Occipital lobe (tissue), 2 donors: Measurements from ENCODE around the gene PPFIA2. TPM values are rescaled to one million over a fixed set of nuclear protein-coding genes. Genes with fewer than 3 reads are reported as not detected.

Source experiments
- DNase-seq: peaks from one replicate; lab custom pipeline; 2025; lab: John Stamatoyannopoulos, UW
- total RNA-seq: library from RNA; depleted of rRNA; stranded (reverse); fragments of >200 nt; gene quantifications from one replicate; pipeline ENCODE4 v1.2.3, GENCODE V29; 2014

The PPFIA2 gene
- total RNA-seq, 1 donor from 2014 or later: 237 TPM

DNA sequence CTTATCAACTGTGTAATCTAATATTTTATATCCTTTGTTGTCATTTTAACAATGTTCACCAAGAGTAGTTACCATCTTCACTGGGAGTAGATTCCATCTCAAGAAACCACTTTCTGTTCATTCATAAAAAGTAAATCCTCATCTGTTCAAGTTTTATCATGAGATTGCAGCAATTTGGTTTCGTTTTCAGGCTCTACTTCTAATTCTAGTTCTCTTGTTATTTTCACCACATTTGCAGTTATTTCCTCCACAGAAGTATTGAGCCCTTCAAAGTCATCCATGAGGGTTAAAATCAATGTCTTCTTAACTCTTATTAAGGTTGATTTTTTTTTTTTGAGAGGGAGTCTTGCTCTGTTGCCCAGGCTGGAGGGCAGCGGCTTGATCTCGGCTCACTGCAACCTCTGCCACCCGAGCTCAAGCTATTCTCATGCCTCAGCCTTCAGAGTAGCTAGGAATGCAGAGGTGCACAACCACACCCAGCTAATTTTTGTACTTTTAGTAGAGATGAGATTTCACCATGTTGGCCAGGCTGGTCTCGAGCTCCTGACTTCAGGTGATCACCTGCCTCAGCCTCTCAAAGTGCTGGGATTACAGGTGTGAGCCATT lies 404.7 kb downstream of the PPFIA2 start:
- DNase-seq: no peak

DNA sequence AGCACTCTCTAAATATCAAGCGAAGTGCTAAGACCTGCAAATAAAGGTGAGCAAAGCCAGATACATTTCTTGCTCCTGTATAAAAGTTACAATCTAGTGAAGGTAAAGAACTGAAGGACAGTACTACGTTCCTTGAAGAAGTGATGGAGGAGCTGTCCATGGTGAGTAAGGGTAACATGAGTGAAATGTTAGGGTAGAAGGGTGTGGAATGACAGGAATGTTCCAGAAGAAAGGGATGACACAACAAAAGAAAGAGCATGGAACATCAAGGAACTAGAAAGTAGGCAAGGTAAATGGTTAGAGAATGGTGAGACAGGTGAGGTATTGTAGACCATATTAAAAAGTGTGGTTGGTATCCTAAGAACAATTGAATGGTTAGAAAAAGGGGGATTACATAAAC lies 408.8 kb downstream of the PPFIA2 start:
- no peak for DNase-seq

DNA sequence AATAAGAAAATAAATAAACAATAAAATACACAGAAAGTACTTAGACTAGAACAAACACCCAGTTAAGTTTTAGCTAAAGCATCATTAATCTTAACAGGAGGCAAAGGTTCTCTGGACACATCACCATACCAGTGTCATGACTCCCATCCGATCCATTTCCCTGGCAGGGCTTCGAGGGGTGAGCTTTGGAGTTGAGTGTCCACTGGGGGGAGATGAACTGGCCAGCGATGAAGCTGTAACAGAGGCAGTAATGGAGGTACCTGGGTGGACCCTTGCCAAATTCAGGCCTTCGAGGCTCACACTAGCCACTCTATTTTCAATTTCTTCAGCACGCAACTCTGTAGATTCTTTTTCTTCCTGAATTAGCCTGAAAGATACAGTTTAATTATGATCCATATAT lies 411.7 kb downstream of the PPFIA2 start:
- DNase-seq: no peak

DNA sequence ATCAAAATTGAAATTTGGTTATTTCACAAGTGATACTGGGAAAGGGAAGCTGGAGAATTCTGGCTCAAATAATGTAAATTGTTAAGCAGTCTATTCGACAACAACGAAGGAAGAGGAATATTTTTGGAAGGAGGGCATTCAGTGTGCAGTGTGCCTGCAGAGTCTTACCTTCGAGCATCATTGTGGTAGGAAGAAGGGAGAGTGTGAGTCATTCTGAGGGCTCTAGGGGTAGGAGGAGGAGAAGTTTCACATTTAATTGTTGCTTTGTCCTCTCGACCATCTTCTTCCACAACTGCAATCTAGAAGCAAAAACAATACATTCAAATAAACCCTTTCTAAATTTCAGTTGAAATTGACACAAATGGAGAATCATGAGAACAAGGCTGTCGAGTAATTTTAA lies 418.2 kb downstream of the PPFIA2 start:
- no peak for DNase-seq

DNA sequence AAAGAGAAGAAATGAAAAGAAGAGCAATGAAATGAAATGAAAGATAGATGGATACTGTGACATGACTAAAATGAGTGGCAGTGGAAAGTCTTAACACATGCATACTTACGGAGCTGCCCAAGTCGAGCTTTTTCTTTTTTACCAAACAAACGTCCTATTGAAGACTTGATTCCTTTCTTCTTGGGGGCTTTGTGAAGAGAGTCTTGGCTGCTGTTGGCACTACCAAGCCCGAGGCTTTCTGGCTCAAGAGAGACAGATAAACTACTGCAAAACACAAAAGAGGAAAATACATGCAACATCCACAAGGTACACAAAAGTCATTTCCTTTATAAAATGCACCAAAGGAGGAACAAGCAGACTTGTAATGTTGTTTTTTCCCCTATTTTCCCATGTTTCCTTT lies 420.1 kb downstream of the PPFIA2 start:
- DNase-seq: no peak

DNA sequence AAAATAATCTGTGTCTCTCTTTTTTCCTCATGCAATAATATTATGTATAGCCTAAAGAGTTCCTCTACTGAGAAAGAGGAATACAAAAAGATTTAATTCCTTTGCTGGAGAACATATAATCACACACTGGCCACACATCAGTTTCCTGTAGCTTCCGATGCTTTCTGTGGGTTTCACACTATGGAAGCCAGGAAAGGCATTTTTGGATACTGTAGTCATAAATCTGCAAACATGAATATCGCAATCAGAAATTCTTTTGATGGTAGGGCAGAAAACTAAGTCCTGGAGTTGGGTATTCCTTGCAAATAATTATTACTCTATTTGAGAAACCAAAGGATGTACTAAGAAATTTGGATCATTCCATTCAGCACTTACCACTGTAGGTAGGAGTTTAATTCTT lies 421.3 kb downstream of the PPFIA2 start:
- DNase-seq: no peak

DNA sequence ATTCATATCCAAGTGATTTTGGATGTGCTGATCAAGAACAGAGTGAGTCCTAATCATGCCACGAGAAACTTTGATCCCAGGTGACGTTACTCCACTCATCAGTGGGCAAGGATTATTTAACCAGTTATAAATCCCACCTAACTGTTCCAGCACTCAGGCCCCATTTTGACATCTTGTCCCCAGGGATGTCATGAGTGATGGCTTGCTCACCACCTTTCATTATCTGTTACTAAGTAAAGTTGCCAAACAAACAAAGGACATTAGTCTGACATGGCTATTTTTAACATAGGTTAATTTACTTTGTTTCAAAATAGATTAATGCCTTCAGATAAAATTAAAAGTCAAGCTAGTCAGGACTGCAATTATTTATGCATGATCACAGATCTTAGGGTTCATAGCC lies 425.3 kb downstream of the PPFIA2 start:
- no peak for DNase-seq

DNA sequence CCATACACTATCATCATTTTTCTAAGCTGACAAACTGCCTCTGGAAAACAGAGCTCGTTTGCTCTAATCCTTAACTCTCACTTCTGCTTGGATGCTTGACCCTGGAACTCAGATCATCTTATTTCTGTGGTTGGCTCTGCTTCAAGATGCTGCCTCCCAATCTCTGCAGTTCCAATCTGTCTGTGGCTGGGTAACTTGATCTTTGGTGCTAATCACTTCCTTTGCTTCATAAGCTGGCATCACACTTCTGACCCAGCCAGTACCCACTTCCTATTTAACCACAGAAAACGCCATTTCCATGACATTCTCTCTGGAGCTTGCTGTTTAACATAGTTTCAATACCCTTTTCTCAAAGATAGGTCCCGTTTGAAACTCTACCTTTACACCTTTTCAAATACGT lies 427.1 kb downstream of the PPFIA2 start:
- DNase-seq: no peak

DNA sequence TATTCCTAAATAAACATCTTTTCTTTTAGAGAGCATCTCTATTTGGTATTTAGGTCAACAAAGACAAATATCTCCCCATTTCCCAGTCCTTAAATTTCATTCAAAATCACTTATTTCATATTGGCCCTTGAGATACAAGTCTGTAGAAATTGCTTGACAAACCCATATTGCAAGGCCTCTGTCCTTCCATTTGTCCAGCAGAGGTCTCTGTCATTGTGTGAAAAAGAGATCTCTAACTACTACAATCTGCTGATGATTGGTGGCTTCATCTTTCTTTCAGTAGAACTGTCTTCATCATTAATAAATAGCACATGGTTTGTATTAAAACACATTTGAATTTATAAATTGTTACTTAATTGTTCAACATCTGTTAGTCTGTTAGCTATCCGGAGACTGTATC lies 428.7 kb downstream of the PPFIA2 start:
- no peak for DNase-seq

DNA sequence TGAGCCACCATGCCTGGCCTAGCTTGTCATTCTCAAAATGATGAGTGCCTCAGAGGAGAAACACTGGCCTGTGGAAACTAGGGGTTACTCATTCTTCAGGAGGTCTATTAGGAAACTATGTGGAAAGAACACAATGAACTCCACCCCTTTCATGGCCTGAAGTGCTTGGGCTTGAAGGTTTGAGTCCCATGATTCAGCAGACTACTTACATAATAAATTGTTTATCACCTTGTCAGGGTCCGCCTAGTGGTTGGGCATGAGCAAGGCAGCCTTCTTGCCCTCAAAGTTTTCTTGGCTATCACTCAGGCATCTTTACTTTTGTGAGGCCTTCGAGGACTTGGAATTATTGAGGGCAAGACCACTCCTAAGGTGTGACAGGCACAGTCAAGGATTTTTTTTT lies 430.1 kb downstream of the PPFIA2 start:
- no peak for DNase-seq

DNA sequence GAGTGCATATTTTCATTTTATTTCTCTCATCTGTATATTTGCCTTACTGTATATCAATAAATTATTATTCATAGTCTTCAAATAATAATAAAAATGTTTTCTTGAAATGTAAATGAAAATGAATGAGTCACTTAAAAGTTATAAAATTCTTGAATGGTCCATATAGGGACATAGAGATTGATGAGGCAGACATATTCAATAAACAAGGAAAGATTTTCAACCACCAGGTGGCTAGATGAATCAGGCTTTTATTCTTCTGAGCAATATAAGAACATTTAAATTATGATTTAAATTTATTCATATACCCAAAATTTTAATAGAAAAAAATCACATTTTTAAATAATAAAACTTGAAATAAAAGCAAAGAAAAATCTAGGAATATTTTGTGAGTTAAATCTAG lies 431.7 kb downstream of the PPFIA2 start:
- DNase-seq: no peak

DNA sequence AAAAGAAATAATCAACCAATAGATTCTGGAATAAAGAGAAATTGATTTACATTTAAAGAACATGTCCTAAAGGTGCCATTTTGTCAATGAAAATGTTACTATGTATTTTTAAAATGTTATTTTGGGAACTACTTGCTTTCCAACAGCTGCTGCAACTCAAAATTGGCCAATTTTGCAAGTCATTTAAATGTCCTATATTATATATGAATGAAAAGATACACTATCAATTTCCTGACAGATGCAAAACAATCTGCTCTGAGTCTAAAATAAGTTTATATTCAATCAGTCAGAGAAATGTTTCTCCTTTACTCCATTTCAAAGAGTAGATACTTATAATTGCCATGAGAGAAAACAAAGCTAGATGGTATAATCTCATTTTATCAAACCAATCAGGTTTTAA lies 434.1 kb downstream of the PPFIA2 start:
- no peak for DNase-seq

DNA sequence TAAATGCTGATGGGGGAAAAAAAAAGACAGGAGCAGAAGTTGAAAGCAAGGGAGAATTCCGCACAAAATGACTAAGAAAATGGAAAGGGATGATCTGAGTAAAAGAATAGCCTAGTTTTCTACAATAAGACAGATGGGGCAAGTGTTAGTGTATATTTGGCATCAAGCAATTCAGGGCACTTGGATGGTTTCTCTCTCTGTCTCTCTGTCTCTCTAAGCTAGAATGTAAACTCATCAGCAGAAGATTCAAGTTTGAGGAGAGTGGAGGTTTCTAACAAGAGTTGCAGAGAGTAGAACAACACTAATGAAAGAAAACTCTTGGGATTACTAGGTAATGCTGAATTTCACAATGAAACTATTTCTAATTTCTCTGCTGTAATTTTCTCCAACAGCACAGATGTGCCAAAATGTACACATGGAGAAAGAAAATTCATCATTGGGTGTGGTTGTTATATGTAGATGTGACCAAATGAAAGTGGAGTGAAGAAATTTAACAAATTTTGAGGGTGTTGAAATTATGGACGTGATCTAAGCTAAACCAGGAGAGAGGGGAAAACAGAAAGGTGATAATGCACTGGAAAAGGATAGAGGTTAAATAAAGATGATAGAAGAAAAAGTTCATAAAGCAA lies 444.1 kb downstream of the PPFIA2 start:
- DNase-seq: no peak

DNA sequence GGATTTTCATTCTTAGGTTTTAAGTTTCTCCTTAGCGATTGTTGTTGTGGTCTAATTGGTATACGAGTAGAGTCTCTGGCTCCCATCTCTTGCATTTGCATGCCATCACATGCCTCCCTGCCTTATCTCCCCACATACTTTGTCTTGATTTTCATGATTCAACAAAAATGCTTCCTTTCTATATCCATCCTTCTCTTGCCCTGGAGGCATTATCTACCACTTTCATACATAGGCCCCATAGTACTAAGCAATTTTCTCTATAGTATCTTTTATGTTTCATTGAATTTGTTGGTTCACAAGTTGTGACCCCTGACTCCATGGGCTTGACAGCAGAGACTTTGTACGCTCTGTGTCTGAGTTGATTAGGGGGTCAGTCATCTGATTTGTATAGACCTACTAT lies 455.2 kb downstream of the PPFIA2 start:
- no peak for DNase-seq

DNA sequence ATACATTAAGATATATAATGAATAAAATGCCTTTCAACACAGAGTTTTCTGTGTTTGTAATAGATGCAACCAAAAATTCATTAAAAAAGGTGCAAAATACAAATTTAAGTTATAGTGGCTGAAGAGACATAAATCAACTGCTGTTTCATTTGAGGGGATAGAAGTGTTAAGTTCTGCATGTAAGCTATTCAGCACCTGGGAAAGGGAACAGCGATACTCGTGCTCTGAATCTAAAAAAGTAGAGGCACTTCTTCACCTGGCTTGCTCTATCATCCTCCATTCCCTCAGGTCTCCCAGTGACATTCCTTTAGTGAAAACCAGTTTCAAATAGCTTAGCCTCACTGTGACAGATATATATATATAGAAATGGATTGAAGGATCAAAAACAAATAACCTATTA lies 458.7 kb downstream of the PPFIA2 start:
- DNase-seq: no peak

DNA sequence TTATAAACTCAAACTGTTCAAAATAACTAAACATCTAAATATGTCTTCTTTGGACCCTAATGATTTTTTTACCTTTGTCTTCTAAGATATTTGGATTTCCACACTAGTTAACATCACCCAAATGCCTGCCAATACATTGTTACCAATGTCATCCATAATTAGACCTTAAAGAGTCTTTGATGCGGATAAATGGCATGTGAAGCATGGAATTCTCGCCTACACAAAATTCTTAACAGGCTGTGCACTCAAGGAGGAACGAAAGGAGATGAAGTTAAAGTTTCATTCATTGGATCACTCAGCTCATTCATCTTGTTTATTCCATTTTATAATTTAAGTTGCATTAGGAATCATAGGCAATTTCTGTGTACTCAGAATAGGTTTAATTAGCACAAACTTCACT lies 461.5 kb downstream of the PPFIA2 start:
- no peak for DNase-seq

DNA sequence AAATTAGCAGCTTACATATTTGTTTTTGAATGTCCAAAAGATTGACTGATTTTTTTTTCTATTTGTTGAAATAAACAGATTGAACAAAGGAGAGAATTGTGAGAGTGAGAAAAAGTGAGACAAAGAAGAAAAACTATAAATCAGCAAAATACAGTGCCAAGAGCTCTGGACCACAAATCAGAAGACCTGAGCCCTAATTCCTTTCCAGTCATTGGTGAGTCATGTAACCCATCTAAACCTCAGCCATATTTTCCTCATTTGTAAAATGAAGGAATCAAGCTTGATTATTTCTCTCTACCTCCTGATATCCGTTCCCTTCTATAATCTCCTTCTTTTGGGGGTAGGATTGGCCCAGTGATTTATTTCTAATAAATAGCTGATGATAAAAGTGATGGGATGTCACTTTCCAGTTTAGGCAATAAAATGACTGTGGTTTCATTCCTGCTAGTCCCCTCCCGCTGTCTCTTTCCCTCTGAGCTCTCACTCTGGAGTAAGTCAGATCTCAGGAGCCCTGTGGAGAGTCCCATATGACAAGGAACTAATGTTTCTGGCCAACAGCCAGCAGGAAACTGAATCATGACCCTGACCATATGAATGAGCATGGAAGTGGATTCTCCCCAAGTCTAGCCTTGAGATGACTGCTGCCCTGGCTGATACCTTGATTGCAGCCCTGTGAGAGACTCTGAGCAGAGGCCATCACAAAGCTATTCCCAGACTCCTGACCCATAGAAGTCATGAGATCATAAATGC lies 462.4 kb downstream of the PPFIA2 start:
- DNase-seq: no peak

DNA sequence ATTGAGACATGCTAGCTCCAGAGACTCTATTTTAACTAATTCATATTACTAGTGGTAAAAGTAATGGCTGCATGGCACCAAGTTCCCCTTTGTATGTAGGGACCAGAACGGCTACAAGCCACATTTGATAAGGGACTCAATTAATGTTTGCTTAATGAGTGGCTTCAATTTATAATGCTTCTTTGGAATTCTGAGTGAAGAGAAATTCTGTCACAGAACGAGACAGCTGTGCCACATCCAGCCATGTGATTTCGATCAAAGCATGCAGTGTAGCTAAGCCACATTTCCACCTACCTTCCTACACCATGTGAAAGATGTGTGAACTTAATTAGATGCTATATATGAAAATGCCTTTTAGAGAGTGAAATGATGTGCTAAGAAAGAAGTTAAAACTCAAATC lies 463.9 kb downstream of the PPFIA2 start:
- DNase-seq: no peak

DNA sequence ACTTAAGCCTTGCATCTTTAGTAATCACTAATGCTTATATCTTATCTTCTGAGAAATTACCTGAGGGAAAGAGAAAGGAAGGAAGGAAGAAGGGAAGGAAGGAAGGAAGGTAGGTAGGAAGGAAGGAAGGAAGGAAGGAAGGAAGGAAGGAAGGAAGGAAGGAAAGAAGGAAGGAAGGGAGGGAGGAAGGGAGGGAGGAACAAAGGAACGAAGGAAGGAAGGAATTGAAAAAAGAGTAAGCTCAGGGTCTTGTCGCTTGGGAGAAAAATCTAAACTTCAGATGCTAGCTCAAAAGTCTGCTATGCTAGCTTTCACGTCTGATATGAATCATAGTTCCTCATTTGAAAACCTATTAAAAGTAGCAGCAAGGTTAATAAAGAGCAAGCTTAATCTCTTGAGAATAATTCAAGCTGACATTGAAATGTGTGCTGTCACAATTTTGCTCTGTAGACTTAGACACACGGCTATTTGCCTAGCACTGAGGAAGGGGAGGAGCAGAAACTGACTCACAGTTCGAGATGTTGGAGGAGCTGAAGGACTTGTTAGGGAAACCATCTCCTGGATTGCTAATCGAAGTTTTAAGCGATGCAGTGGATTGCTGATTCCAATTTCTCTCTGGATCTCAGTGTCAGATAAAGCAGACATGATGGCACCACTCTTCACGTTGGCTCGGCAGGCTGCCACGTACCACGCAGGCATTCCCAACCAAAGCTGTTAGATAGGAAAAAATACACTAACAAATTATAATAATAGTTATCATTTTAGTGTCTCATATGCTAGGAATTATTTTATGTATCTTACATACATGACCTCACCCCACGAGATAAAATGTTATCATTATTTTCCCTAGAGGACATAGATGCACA lies 464.6 kb downstream of the PPFIA2 start:
- no peak for DNase-seq

DNA sequence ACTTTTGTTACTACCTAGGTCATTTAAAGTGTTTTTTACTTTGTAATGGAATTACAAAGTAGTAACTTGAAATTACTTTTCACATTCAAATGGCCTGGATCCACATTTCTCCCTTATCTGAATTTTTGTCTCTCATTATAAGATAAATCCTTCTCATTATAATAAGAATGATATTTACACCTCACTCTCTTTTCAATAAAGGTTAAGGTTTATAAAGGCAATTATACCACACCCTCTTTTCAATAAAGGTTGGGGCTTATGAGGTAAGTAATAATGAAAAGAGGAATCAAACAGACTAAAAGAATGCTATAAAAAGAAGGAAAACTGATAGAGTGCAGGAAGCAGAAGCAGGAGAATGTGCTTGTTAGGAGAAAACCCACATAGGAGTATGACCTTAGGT lies 470.5 kb downstream of the PPFIA2 start:
- no peak for DNase-seq

DNA sequence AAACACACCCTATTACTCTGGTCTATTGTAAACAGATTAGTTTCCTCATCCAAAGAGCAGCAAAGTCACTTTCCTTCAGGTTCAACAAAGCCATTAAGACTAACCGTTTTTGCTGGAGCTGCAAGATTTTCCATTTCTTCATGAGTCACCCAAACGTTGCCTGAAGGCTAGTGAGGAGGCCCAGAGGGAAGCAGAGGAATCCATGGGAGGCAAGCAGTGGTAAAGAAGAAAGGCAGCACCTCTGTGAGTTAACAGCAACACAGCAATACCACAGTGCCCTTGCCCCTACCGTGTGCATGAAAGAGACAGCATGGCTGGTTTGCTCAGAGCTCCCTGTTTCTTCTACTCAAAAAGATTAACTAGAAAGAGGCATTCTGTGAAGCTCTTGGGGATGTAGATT lies 475.0 kb downstream of the PPFIA2 start:
- no peak for DNase-seq
